Measurements from ENCODE around the gene TXNL1. TPM values are rescaled to one million over a fixed set of nuclear protein-coding genes. Genes with fewer than 3 reads are reported as not detected.
"Not testable (repeated sequence)": the region's sequence is repeated elsewhere in the genome, so short reads cannot be mapped to it uniquely, and the experiment has no call there.

TXNL1 gene
- total RNA-seq, 1 experiment from 2014 or later: 131 TPM

DNA sequence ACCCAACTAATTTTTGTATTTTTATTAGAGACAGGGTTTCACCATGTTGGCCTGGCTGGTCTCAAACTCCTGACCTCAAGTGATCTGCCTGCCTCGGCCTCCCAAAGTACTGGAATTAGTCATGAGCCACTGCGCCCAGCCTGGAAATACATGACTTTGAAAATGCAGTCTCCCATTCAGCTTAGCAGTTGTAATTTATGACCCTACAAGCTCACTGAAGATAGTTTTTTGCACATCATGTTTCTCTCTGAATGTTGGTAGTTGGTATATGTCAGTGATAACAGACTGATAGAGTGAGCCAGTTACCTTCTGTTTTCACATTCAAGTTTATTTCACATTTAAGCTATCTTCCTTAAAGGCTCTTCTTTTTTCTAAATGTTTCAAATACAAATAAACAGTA is 19.9 kb upstream of the TXNL1 start:
- Histone ChIP-seq H3K4me1 (ENCODE audit: insufficient read depth, low read length, poor library complexity, severe bottlenecking) (no peaks in the 10 kb centered on the region), H3K27ac (ENCODE audit: low read depth, low read length, poor library complexity, severe bottlenecking) (no peak overlapping the region), H3K36me3 (ENCODE audit: insufficient read depth, low read length, poor library complexity, severe bottlenecking) (no peaks in the 10 kb centered on the region), H3K4me3 (ENCODE audit: low read depth, low read length, poor library complexity, severe bottlenecking) (no peak overlapping the region), H3K9me3 (ENCODE audit: low read depth, low read length, poor library complexity, severe bottlenecking) (no peaks in the 10 kb centered on the region), H3K27me3 (replicated peaks; ENCODE audit: insufficient read depth, low read depth, low read length, poor library complexity) (no peaks in the 10 kb centered on the region)
- CTCF ChIA-PET: no interaction called here
- intact Hi-C loops (cut with micrococcal nuclease; ENCODE audit: unreplicated experiment): no loop called here
- no peak for TF ChIP-seq EZH2 (IDR thresholded peaks at IDR 0.05; ENCODE audit: borderline replicate concordance, low read depth, low read length, poor library complexity, severe bottlenecking)
- TF ChIP-seq, protein P1, sequence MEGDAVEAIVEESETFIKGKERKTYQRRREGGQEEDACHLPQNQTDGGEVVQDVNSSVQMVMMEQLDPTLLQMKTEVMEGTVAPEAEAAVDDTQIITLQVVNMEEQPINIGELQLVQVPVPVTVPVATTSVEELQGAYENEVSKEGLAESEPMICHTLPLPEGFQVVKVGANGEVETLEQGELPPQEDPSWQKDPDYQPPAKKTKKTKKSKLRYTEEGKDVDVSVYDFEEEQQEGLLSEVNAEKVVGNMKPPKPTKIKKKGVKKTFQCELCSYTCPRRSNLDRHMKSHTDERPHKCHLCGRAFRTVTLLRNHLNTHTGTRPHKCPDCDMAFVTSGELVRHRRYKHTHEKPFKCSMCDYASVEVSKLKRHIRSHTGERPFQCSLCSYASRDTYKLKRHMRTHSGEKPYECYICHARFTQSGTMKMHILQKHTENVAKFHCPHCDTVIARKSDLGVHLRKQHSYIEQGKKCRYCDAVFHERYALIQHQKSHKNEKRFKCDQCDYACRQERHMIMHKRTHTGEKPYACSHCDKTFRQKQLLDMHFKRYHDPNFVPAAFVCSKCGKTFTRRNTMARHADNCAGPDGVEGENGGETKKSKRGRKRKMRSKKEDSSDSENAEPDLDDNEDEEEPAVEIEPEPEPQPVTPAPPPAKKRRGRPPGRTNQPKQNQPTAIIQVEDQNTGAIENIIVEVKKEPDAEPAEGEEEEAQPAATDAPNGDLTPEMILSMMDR (conservative IDR thresholded peaks at IDR 0.05; ENCODE audit: low read depth, low read length): no peak
- DNase-seq (ENCODE audit: low spot score): no peak
- POLR2A ChIA-PET (ENCODE audit: low non-redundant PET): no interaction called here
- no TSS peak for BruUV-seq (replicated peaks)

GRCh38 chr18:56654280-56654679 is 15.9 kb upstream of the TXNL1 start:
- CTCF ChIA-PET; H3K4me3 ChIP-seq (ENCODE audit: low read depth, low read length, poor library complexity, severe bottlenecking); DNase-seq (ENCODE audit: low spot score); H3K27me3 ChIP-seq (replicated peaks; ENCODE audit: insufficient read depth, low read depth, low read length, poor library complexity); H3K4me1 ChIP-seq (ENCODE audit: insufficient read depth, low read length, poor library complexity, severe bottlenecking); POLR2A ChIA-PET (ENCODE audit: low non-redundant PET); H3K36me3 ChIP-seq (ENCODE audit: insufficient read depth, low read length, poor library complexity, severe bottlenecking); intact Hi-C loops (cut with micrococcal nuclease; ENCODE audit: unreplicated experiment); H3K9me3 ChIP-seq (ENCODE audit: low read depth, low read length, poor library complexity, severe bottlenecking); H3K27ac ChIP-seq (ENCODE audit: low read depth, low read length, poor library complexity, severe bottlenecking); BruUV-seq (replicated peaks): not testable (repeated sequence)

- Histone ChIP-seq H3K4me1 (ENCODE audit: insufficient read depth, low read length, poor library complexity, severe bottlenecking) (no peaks in the 10 kb centered on the region), H3K27me3 (replicated peaks; ENCODE audit: insufficient read depth, low read depth, low read length, poor library complexity) (no peaks in the 10 kb centered on the region), H3K9me3 (ENCODE audit: low read depth, low read length, poor library complexity, severe bottlenecking) (no peaks in the 10 kb centered on the region), H3K36me3 (ENCODE audit: insufficient read depth, low read length, poor library complexity, severe bottlenecking) (no peaks in the 10 kb centered on the region), H3K4me3 (ENCODE audit: low read depth, low read length, poor library complexity, severe bottlenecking) (no peak overlapping the region), H3K27ac (ENCODE audit: low read depth, low read length, poor library complexity, severe bottlenecking) (no peak overlapping the region)
- CTCF ChIA-PET: no interaction called here
- intact Hi-C loops (cut with micrococcal nuclease; ENCODE audit: unreplicated experiment): no loop called here
- no peak for DNase-seq (ENCODE audit: low spot score)
- POLR2A ChIA-PET (ENCODE audit: low non-redundant PET): no interaction called here
- TF ChIP-seq, protein P1 (conservative IDR thresholded peaks at IDR 0.05; ENCODE audit: low read depth, low read length): no peak
- TF ChIP-seq EZH2 (IDR thresholded peaks at IDR 0.05; ENCODE audit: borderline replicate concordance, low read depth, low read length, poor library complexity, severe bottlenecking): no peak
- no TSS peak for BruUV-seq (replicated peaks)
Observed at GRCh38 chr18:56652802-56653201, 14.4 kb upstream of the TXNL1 start.

GRCh38 chr18:56651771-56652092 is 13.3 kb upstream of the TXNL1 start:
- TSS peak; percentile 53 for BruUV-seq (replicated peaks)
- Histone ChIP-seq H3K27me3 (replicated peaks; ENCODE audit: insufficient read depth, low read depth, low read length, poor library complexity) (no peaks in the 10 kb centered on the region), H3K4me3 (ENCODE audit: low read depth, low read length, poor library complexity, severe bottlenecking) (peak overlapping the region; percentile 87), H3K9me3 (ENCODE audit: low read depth, low read length, poor library complexity, severe bottlenecking) (no peaks in the 10 kb centered on the region), H3K4me1 (ENCODE audit: insufficient read depth, low read length, poor library complexity, severe bottlenecking) (no peaks in the 10 kb centered on the region), H3K36me3 (ENCODE audit: insufficient read depth, low read length, poor library complexity, severe bottlenecking) (no peaks in the 10 kb centered on the region), H3K27ac (ENCODE audit: low read depth, low read length, poor library complexity, severe bottlenecking) (peak overlapping the region; percentile 73)
- POLR2A ChIA-PET (ENCODE audit: low non-redundant PET): no interaction called here
- no peak for DNase-seq (ENCODE audit: low spot score)
- CTCF ChIA-PET: no interaction called here
- TF ChIP-seq EZH2 (IDR thresholded peaks at IDR 0.05; ENCODE audit: borderline replicate concordance, low read depth, low read length, poor library complexity, severe bottlenecking): no peak
- TF ChIP-seq, protein P1 (conservative IDR thresholded peaks at IDR 0.05; ENCODE audit: low read depth, low read length): no peak
- intact Hi-C loops (cut with micrococcal nuclease; ENCODE audit: unreplicated experiment): no loop called here
